Activated naive CD8-positive, alpha-beta T cell treated with anti-CD3 and anti-CD28 coated beads, Interleukin-2, amount 50 U/mL, for 24 hours (primary cell): ENCODE results near the gene STIM2.
"Not testable (repeated sequence)": the region's sequence is repeated elsewhere in the genome, so short reads cannot be mapped to it uniquely, and the experiment has no call there.

Experiments
- ATAC-seq: fragments of 150-1000 bp; cut with Tn5 transposase; one replicate; pipeline ENCODE4 v1.10.0; 2021
- DNase-seq: peaks from one replicate; pipeline ENCODE4 v3.0.0; 2021
- H3K27ac Mint-ChIP-seq: one replicate; pipeline ENCODE4 v1.8.0; 2021; ENCODE audit warnings: mild to moderate bottlenecking, mixed read lengths
- H3K27me3 Mint-ChIP-seq: one replicate; pipeline ENCODE4 v1.8.0; 2021; ENCODE audit warnings: mixed read lengths
- H3K36me3 Mint-ChIP-seq: one replicate; pipeline ENCODE4 v1.8.0; 2021; ENCODE audit warnings: low read depth, mixed read lengths
- H3K4me1 Mint-ChIP-seq: one replicate; pipeline ENCODE4 v1.8.0; 2021; ENCODE audit warnings: mixed read lengths
- H3K4me3 Mint-ChIP-seq: one replicate; pipeline ENCODE4 v1.8.0; 2021; ENCODE audit warnings: mild to moderate bottlenecking, moderate library complexity, mixed read lengths
- H3K9me3 Mint-ChIP-seq: one replicate; pipeline ENCODE4 v1.8.0; 2021; ENCODE audit warnings: mixed read lengths

STIM2 gene

GRCh38 chr4:26824667-26825066, 36.0 kb upstream of the STIM2 start:
- DNase-seq (no peak), ATAC-seq (no peak)
- Mint-ChIP-seq H3K4me3 (no peak overlapping the region), H3K36me3 (peaks cover 7% of the 10 kb centered on the region), H3K4me1 (peaks cover 32% of the 10 kb centered on the region), H3K27me3 (no peaks in the 10 kb centered on the region), H3K9me3 (peaks cover 14% of the 10 kb centered on the region), H3K27ac (no peak overlapping the region)

- Mint-ChIP-seq H3K4me1 (peaks cover 32% of the 10 kb centered on the region), H3K27ac (peak overlapping the region; percentile 5), H3K9me3 (peaks cover 11% of the 10 kb centered on the region), H3K4me3 (no peak overlapping the region), H3K27me3 (peaks cover 2% of the 10 kb centered on the region), H3K36me3 (peaks cover 7% of the 10 kb centered on the region)
- ATAC-seq (no peak), DNase-seq (peak; percentile 13)
Observed at GRCh38 chr4:26826721-26827120, 33.9 kb upstream of the STIM2 start.

GRCh38 chr4:26827336-26827735, 33.3 kb upstream of the STIM2 start:
- not testable (repeated sequence) for H3K27me3 Mint-ChIP-seq, DNase-seq, ATAC-seq, H3K4me3 Mint-ChIP-seq, H3K36me3 Mint-ChIP-seq, H3K27ac Mint-ChIP-seq
- Mint-ChIP-seq H3K4me1 (peaks cover 26% of the 10 kb centered on the region), H3K9me3 (peaks cover 11% of the 10 kb centered on the region)

GRCh38 chr4:26827798-26828197, 32.8 kb upstream of the STIM2 start:
- peaks cover 23% of the 10 kb centered on the region for H3K4me1 Mint-ChIP-seq

GRCh38 chr4:26829018-26829417, 31.6 kb upstream of the STIM2 start:
- no peak overlapping the region for H3K27ac Mint-ChIP-seq
- no peaks in the 10 kb centered on the region for H3K36me3 Mint-ChIP-seq

More at GRCh38 chr4:26827798-26828197, 32.8 kb upstream of the STIM2 start:
- ATAC-seq (no peak), DNase-seq (no peak)
- Mint-ChIP-seq H3K27me3 (peaks cover 2% of the 10 kb centered on the region), H3K9me3 (peaks cover 9% of the 10 kb centered on the region), H3K36me3 (peaks cover 5% of the 10 kb centered on the region), H3K27ac (no peak overlapping the region), H3K4me3 (no peak overlapping the region)

GRCh38 chr4:26830033-26830432, 30.6 kb upstream of the STIM2 start:
- no peak overlapping the region for H3K4me3 Mint-ChIP-seq
- ATAC-seq (no peak), DNase-seq (no peak)

More at GRCh38 chr4:26829018-26829417, 31.6 kb upstream of the STIM2 start:
- no peak overlapping the region for H3K4me3 Mint-ChIP-seq
- ATAC-seq (no peak), DNase-seq (no peak)
- peaks cover under 1% of the 10 kb centered on the region for H3K9me3 Mint-ChIP-seq
- peaks cover 14% of the 10 kb centered on the region for H3K4me1 Mint-ChIP-seq
- H3K27me3 Mint-ChIP-seq = peaks cover 2% of the 10 kb centered on the region

GRCh38 chr4:26830701-26831100, 29.9 kb upstream of the STIM2 start:
- peaks cover 14% of the 10 kb centered on the region for H3K4me1 Mint-ChIP-seq
- H3K9me3 Mint-ChIP-seq = peaks cover 5% of the 10 kb centered on the region
- no peaks in the 10 kb centered on the region for H3K36me3 Mint-ChIP-seq
- H3K4me3 Mint-ChIP-seq = no peak overlapping the region
- no peak for ATAC-seq
- DNase-seq = no peak
- H3K27ac Mint-ChIP-seq = no peak overlapping the region
- peaks cover 2% of the 10 kb centered on the region for H3K27me3 Mint-ChIP-seq

More at GRCh38 chr4:26830033-26830432, 30.6 kb upstream of the STIM2 start:
- Mint-ChIP-seq H3K9me3 (peaks cover 4% of the 10 kb centered on the region), H3K4me1 (peaks cover 14% of the 10 kb centered on the region), H3K36me3 (no peaks in the 10 kb centered on the region), H3K27ac (no peak overlapping the region), H3K27me3 (peaks cover 2% of the 10 kb centered on the region)

GRCh38 chr4:26836539-26836938, 24.1 kb upstream of the STIM2 start:
- H3K27me3 Mint-ChIP-seq = no peaks in the 10 kb centered on the region
- H3K9me3 Mint-ChIP-seq = peaks cover 5% of the 10 kb centered on the region
- no peak overlapping the region for H3K4me3 Mint-ChIP-seq
- H3K36me3 Mint-ChIP-seq = no peaks in the 10 kb centered on the region
- H3K27ac Mint-ChIP-seq = no peak overlapping the region
- DNase-seq (no peak), ATAC-seq (no peak)
- H3K4me1 Mint-ChIP-seq = peaks cover 6% of the 10 kb centered on the region

- Mint-ChIP-seq H3K36me3 (no peaks in the 10 kb centered on the region), H3K4me1 (peaks cover 4% of the 10 kb centered on the region), H3K27me3 (no peaks in the 10 kb centered on the region), H3K27ac (no peak overlapping the region), H3K9me3 (peaks cover 5% of the 10 kb centered on the region), H3K4me3 (no peak overlapping the region)
- DNase-seq (no peak), ATAC-seq (no peak)
Observed at GRCh38 chr4:26837993-26838842, 22.4 kb upstream of the STIM2 start.

GRCh38 chr4:26839016-26839415, 21.6 kb upstream of the STIM2 start:
- no peak overlapping the region for H3K27ac Mint-ChIP-seq

GRCh38 chr4:26839534-26839951, 21.1 kb upstream of the STIM2 start:
- H3K36me3 Mint-ChIP-seq = no peaks in the 10 kb centered on the region
- ATAC-seq = no peak
- H3K4me1 Mint-ChIP-seq = peaks cover 4% of the 10 kb centered on the region
- H3K27ac Mint-ChIP-seq = peak overlapping the region; percentile 37
- H3K4me3 Mint-ChIP-seq = no peak overlapping the region
- peaks cover 5% of the 10 kb centered on the region for H3K9me3 Mint-ChIP-seq
- no peak for DNase-seq
- no peaks in the 10 kb centered on the region for H3K27me3 Mint-ChIP-seq

More at GRCh38 chr4:26839016-26839415, 21.6 kb upstream of the STIM2 start:
- Mint-ChIP-seq H3K27me3 (no peaks in the 10 kb centered on the region), H3K4me3 (no peak overlapping the region), H3K36me3 (no peaks in the 10 kb centered on the region), H3K9me3 (peaks cover 5% of the 10 kb centered on the region), H3K4me1 (peaks cover 4% of the 10 kb centered on the region)
- DNase-seq = no peak
- no peak for ATAC-seq

- Mint-ChIP-seq H3K4me3 (no peak overlapping the region), H3K4me1 (peaks cover 4% of the 10 kb centered on the region), H3K27me3 (no peaks in the 10 kb centered on the region), H3K9me3 (no peaks in the 10 kb centered on the region), H3K36me3 (no peaks in the 10 kb centered on the region), H3K27ac (no peak overlapping the region)
- DNase-seq (no peak), ATAC-seq (no peak)
Observed at GRCh38 chr4:26840786-26841185, 19.9 kb upstream of the STIM2 start.

- no peak overlapping the region for H3K27ac Mint-ChIP-seq
- H3K4me1 Mint-ChIP-seq = peaks cover 4% of the 10 kb centered on the region
- no peaks in the 10 kb centered on the region for H3K36me3 Mint-ChIP-seq
- H3K9me3 Mint-ChIP-seq = no peaks in the 10 kb centered on the region
- DNase-seq = no peak
- no peak for ATAC-seq
- H3K4me3 Mint-ChIP-seq = no peak overlapping the region
- H3K27me3 Mint-ChIP-seq = no peaks in the 10 kb centered on the region
Observed at GRCh38 chr4:26842911-26843310, 17.7 kb upstream of the STIM2 start.

GRCh38 chr4:26850528-26850927, 10.1 kb upstream of the STIM2 start:
- Mint-ChIP-seq H3K27ac (no peak overlapping the region), H3K4me3 (no peak overlapping the region), H3K36me3 (no peaks in the 10 kb centered on the region), H3K9me3 (no peaks in the 10 kb centered on the region), H3K4me1 (no peaks in the 10 kb centered on the region), H3K27me3 (no peaks in the 10 kb centered on the region)
- no peak for ATAC-seq
- no peak for DNase-seq

- H3K27ac Mint-ChIP-seq = no peak overlapping the region
- DNase-seq (no peak), ATAC-seq (no peak)
- H3K4me1 Mint-ChIP-seq = no peaks in the 10 kb centered on the region
- no peak overlapping the region for H3K4me3 Mint-ChIP-seq
- no peaks in the 10 kb centered on the region for H3K9me3 Mint-ChIP-seq
- no peaks in the 10 kb centered on the region for H3K27me3 Mint-ChIP-seq
- no peaks in the 10 kb centered on the region for H3K36me3 Mint-ChIP-seq
Observed at GRCh38 chr4:26851129-26851528, 9.5 kb upstream of the STIM2 start.
